ENCODE results near the gene STPG1.
"Not testable (repeated sequence)": the region's sequence is repeated elsewhere in the genome, so short reads cannot be mapped to it uniquely, and the experiment has no call there.

STPG1 gene

GRCh38 chr1:24413350-24414163 lies at the start of gene STPG1:
Gene STPG1, minus strand, starts transcription at chr1:24413782. Its CDS starts 12,394 bp downstream, at chr1:24401388.
- DNase-seq = peak; percentile 84

GRCh38 chr1:24462128-24462527 lies 48.5 kb upstream of the STPG1 start:
- DNase-seq = not testable (repeated sequence)

- DNase-seq = no peak
These were observed 46.1 kb upstream of the STPG1 start for GRCh38 chr1:24459551-24460266.

GRCh38 chr1:24457866-24458265 lies 44.3 kb upstream of the STPG1 start:
- no peak for DNase-seq

- no peak for DNase-seq
These were observed 41.7 kb upstream of the STPG1 start for GRCh38 chr1:24455272-24455671.

DNA sequence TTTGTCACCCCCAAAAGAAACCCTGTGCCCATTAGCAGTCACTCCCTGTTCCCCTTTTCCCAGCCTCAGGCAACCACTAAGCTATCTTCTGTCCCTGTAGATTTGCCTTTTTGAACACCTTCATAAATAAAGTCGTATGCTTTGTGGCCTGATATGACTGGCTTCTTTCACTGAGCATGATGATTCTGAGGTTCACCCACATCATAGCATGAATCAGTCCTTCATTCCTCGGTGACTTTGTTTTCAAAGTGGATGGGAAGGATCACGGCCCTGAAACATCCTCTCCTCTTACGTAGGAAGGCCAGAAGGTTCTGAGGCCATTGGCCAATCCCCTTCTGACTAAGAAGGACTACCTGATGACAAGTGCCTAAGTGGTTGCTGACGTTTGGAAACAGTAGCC lies 41.1 kb upstream of the STPG1 start:
- DNase-seq = peak; percentile 19

GRCh38 chr1:24452922-24453485 lies 39.4 kb upstream of the STPG1 start:
- DNase-seq = no peak

GRCh38 chr1:24451746-24452145 lies 38.2 kb upstream of the STPG1 start:
- no peak for DNase-seq

GRCh38 chr1:24450857-24451397 lies 37.3 kb upstream of the STPG1 start:
- DNase-seq = no peak

DNA sequence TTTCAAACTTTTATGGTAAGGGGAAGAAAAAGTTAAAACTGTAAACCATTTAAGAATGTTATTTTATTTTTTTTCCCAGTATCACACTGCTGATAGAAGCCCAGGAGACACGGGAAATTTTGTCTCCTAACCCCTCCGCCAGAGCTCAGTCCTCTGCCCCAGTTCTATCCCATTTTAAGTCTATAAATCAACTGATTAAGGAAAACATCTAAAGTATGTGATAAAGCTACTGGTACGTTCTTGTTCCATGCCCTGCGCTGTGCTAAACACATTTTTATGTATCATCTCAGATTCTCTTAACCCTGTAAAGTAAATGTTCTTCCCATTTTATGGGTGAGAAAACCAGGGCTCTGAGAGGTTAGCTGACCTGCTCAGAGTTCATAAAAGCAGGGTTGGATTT lies 36.7 kb upstream of the STPG1 start:
- DNase-seq = no peak

GRCh38 chr1:24446446-24446845 lies 32.9 kb upstream of the STPG1 start:
- not testable (repeated sequence) for DNase-seq

DNA sequence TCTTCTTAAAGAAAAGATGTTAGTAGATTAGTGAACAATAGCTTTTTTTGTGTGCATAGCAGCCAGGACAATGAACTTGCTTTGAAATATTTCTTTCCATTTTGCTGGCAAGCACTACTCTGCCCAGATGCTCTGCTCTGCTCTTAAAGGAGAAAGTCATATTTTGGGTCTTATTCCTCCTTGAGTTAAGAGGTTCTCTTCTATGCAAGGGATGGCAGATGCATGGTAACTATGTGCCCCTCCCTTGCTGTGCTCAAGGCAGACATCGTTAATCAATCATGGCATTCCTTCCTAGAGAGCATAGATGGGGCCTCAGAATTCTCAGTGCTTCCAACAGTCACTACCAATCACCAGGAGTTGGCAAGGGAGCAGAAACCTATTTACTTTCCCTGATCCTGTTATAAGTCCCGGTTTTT lies 29.7 kb upstream of the STPG1 start:
- no peak for DNase-seq

DNA sequence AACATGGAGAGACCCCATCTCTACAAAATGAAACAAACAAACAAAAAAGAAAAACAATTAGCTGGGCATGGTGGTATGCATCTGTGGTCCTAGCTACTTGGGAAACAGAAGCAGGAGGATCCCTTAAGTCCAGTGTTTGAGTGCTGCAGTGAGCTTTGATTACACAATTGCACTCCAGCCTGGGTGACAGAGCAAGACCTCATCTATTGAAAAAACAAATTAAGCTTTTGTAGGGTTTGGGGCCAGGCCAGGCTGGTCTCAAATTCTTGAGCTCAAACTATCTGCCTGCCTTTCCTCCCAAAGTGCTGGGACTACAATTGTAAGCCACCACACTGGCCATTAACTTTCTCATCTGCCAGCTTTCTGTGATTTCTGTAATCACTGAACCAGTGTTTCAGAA lies 29.2 kb upstream of the STPG1 start:
- no peak for DNase-seq

DNA sequence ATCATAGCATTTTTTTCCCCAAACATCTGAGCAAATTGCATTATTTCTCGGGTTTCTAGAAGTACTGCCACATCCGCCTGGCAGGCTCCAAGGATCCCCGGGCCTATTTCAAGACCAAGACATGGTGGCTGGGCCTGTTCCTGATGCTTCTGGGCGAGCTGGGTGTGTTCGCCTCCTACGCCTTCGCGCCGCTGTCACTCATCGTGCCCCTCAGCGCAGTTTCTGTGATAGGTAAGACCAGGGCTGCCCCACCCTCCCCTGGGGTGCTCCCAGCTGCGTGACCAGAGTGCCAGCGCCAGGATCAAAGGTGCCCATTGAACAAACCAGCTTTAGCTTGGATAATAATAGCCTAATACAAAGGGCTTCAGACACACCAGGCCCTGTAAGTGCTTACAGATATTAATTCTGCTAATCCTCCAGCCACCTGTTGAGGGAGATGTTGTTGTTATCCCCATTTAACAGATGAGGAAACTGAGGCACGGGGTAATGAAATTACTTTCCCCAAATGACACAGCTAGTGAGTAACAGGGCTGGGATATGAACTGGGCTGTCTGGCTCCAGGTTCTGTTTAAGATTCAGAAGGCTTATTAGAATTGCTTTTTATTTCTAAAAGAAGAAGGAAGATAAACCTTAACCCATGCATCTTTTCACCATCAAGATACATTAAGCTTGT lies 28.6 kb upstream of the STPG1 start:
- no peak for DNase-seq

DNA sequence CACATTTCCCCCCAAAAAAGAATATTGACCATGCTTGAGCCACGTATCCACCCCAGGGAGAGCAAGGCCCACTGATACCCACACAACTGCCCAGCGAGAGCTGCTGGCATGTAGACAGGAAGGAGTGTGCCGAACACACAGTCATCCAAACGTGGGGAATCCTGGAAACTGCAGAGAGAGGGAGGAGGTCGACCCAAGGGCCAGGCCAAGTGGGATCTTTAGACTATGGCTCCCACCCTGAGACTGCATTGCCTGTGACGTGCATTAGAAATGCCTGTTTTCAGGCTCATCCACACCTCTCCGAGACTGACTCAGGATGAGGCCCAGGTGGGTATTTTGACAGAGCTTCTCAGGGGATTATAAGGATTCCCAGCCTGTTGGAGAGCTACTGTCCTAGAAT lies 27.9 kb upstream of the STPG1 start:
- no peak for DNase-seq

DNA sequence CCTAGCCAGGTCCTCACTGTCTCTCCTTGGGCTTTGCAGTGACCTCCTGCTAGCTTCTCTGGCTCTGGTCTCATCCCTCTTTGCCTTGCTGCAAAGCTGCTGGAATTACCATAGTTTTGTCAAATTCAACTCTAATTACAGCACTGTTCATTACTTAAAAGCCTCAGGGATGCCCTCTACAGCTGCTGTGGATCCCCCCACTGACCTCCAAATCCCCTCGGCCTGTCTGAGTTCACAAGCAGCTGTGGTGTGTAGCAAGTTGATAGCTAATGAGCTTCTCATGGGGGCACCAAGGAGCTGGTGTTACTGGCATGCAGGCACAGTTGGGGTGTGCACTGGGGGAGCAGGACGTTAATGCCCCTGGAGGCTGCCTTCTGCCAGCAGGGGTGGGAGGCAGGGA lies 26.9 kb upstream of the STPG1 start:
- DNase-seq = no peak

- no peak for DNase-seq
These were observed 24.9 kb upstream of the STPG1 start for GRCh38 chr1:24438423-24438901.

GRCh38 chr1:24437631-24438396 lies 24.2 kb upstream of the STPG1 start:
- no peak for DNase-seq

GRCh38 chr1:24435782-24436365 lies 22.3 kb upstream of the STPG1 start:
- DNase-seq = no peak

DNA sequence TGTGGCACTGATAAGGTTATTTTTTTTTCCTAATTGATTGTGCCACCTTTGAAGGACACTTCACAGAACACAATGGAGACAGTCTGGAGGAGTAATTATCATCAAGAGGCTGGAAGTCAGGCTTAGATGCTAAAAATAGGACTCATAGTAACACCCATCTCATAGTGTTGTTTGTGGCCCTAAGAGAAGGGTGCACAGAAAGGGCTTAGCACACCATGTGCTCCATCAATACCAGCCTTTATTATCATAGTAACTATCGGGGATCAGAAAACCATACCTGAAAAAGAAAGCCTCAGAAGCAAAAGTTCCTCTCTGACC lies 13.9 kb upstream of the STPG1 start:
- no peak for DNase-seq

GRCh38 chr1:24426744-24427544 lies 13.4 kb upstream of the STPG1 start:
- DNase-seq = no peak
